Mesodermal cell (in vitro differentiated cells): Measurements from ENCODE around the gene COIL.

ENCODE experiments used
- H3K27ac ChIP-seq: 2 replicates; pipeline ENCODE4 v1.7.0; 2013; ENCODE audit warnings: mild to moderate bottlenecking, low read depth, low read length, moderate library complexity; ENCODE audit not compliant: severe bottlenecking
- H3K36me3 ChIP-seq: 2 replicates; pipeline ENCODE4 v1.7.1; 2013; ENCODE audit warnings: mild to moderate bottlenecking, low read length, moderate library complexity; ENCODE audit not compliant: control insufficient read depth, insufficient read depth
- H3K4me1 ChIP-seq: one replicate; pipeline ENCODE4 v1.7.1; 2013; ENCODE audit warnings: mild to moderate bottlenecking, low read length; ENCODE audit not compliant: insufficient read depth, control insufficient read depth, poor library complexity, severe bottlenecking
- H3K4me3 ChIP-seq: 2 replicates; pipeline ENCODE4 v1.7.0; 2013; ENCODE audit warnings: low read length, control low read depth, mild to moderate bottlenecking; ENCODE audit not compliant: insufficient read depth, poor library complexity, severe bottlenecking; ENCODE audit errors: extremely low read depth
- H3K9me3 ChIP-seq: 2 replicates; pipeline ENCODE4 v1.7.1; 2013; ENCODE audit warnings: mild to moderate bottlenecking, low read length, moderate library complexity; ENCODE audit not compliant: control insufficient read depth
- WGBS, 2 experiments: methylation state at CpG; one replicate each; pipeline ENCODE4 v1.1.5; 2013; ENCODE audit warnings: missing lambda C conversion rate in 2 of 2; ENCODE audit not compliant: insufficient coverage in 2 of 2; 5-methylcytosine and 5-hydroxymethylcytosine counted together

The COIL gene

GRCh38 chr17:56891751-56892150 lies 69.1 kb downstream of the COIL start:
- H3K27ac ChIP-seq = no peak overlapping the region
- no peak overlapping the region for H3K4me3 ChIP-seq
- H3K36me3 ChIP-seq = peaks cover 27% of the 10 kb centered on the region
- WGBS, 2 experiments = 86 to 87% methylated on average over 15 to 16 of the region's 16 CpGs
- H3K9me3 ChIP-seq = peaks cover 16% of the 10 kb centered on the region
- H3K4me1 ChIP-seq = peaks cover 10% of the 10 kb centered on the region

- no peak overlapping the region for H3K4me3 ChIP-seq
- peaks cover 5% of the 10 kb centered on the region for H3K4me1 ChIP-seq
- H3K9me3 ChIP-seq = peaks cover 16% of the 10 kb centered on the region
- 94 to 100% methylated on average over 3 to 6 of the region's 7 CpGs for WGBS, 2 experiments
- H3K27ac ChIP-seq = no peak overlapping the region
- peaks cover 27% of the 10 kb centered on the region for H3K36me3 ChIP-seq
These were observed 69.8 kb downstream of the COIL start for GRCh38 chr17:56890906-56891674.

GRCh38 chr17:56890390-56890789 lies 70.5 kb downstream of the COIL start:
- H3K4me1 ChIP-seq = no peaks in the 10 kb centered on the region
- no peak overlapping the region for H3K4me3 ChIP-seq
- peaks cover 27% of the 10 kb centered on the region for H3K36me3 ChIP-seq
- H3K27ac ChIP-seq = no peak overlapping the region
- 92 to 97% methylated on average over 5 to 6 of the region's 6 CpGs for WGBS, 2 experiments
- H3K9me3 ChIP-seq = peaks cover 16% of the 10 kb centered on the region
